Testis (tissue), 3 donors: ENCODE measurements around the gene KCNG2. TPM values are rescaled to one million over a fixed set of nuclear protein-coding genes. Genes with fewer than 3 reads are reported as not detected.

Experiments
- DNase-seq: peaks from one replicate; pipeline ENCODE4 v3.0.0-alpha.2; 2019
- H3K27ac ChIP-seq, 2 donors: fragments of 200-600 bp; sonication (generic); one replicate each; pipeline ENCODE4 v1.5.1; 2019
- H3K27me3 ChIP-seq: fragments of 200-600 bp; sonication (generic); one replicate; pipeline ENCODE4 v1.5.1; 2019
- H3K36me3 ChIP-seq: fragments of 200-600 bp; sonication (generic); one replicate; pipeline ENCODE4 v1.5.1; 2017; ENCODE audit warnings: low read depth; ENCODE audit errors: missing control alignments
- H3K4me1 ChIP-seq: fragments of 200-600 bp; sonication (generic); one replicate; pipeline ENCODE4 v1.5.1; 2019
- H3K4me3 ChIP-seq, 2 donors: fragments of 200-600 bp; sonication (generic); one replicate each; pipeline ENCODE4 v1.5.1; 2017 to 2019
- H3K9me3 ChIP-seq: fragments of 200-600 bp; sonication (generic); one replicate; pipeline ENCODE4 v1.5.1; 2017
- CTCF ChIP-seq, 3 experiments: fragments of 450-650 bp in 2 of 3; fragments of 200-600 bp in 1 of 3; sonication (generic) in 1 of 3; IDR thresholded peaks; one replicate each; pipeline ENCODE4 v1.5.1; 2016 to 2019; ENCODE audit warnings: antibody characterized with exemption in 3 of 3, mild to moderate bottlenecking in 2 of 3, moderate library complexity in 1 of 3
- POLR2A ChIP-seq: fragments of 450-650 bp; IDR thresholded peaks from one replicate; pipeline ENCODE4 v1.6.1; 2017; ENCODE audit warnings: antibody characterized with exemption, mild to moderate bottlenecking, moderate library complexity
- WGBS, 2 donors: methylation state at CpG; one replicate each; pipeline ENCODE4 v1.1.5; 2018; 5-methylcytosine and 5-hydroxymethylcytosine counted together
- intact Hi-C: fragments of 100-400 bp; cut with DNase I; formaldehyde crosslinking; loops from one replicate; pipeline ENCODE4 v1.15.1; 2023; ENCODE audit warnings: low total_unique reads
- polyA plus RNA-seq: library from polyadenylated mRNA; stranded (reverse); fragments of 350-450 nt; fragmentation: Illumina TruSeq; extraction: RNeasy Lipid Tissue Mini Kit (QIAGEN cat#74804); gene quantifications from one replicate; pipeline ENCODE4 v1.2.3, GENCODE V29; 2014; ENCODE audit warnings: low read depth, low replicate concordance; ENCODE audit not compliant: insufficient read depth
- total RNA-seq, 2 donors: library from RNA; depleted of rRNA; stranded (reverse); fragments of >200 nt; gene quantifications; one replicate each; pipeline ENCODE4 v1.2.3, GENCODE V29; 2016

KCNG2 gene
- total and polyA plus RNA-seq, 3 donors from 2014 or later: 0.50 to 7.6 (median 7.2) TPM

- intact Hi-C loops: no loop called here
- Histone ChIP-seq H3K4me1 (peaks cover 43% of the 10 kb centered on the region), H3K36me3 (no peaks in the 10 kb centered on the region), H3K9me3 (no peaks in the 10 kb centered on the region), H3K4me3 (no peak overlapping the region), H3K27ac (peak overlapping the region; percentile 63 to 72), H3K27me3 (no peaks in the 10 kb centered on the region)
- WGBS, 2 donors: 77 to 78% methylated on average over 31 of the region's 31 CpGs
- peak; percentile 70 for DNase-seq
- TF ChIP-seq CTCF (IDR thresholded peaks at IDR 0.05) (no peak), POLR2A (no peak)
Observed at GRCh38 chr18:79942786-79943607, 145.3 kb downstream of the KCNG2 start.

- Histone ChIP-seq H3K36me3 (no peaks in the 10 kb centered on the region), H3K4me3 (no peak overlapping the region), H3K27me3 (no peaks in the 10 kb centered on the region), H3K9me3 (no peaks in the 10 kb centered on the region), H3K27ac (peak overlapping the region in 1 of 2 donors; percentile 72), H3K4me1 (peaks cover 47% of the 10 kb centered on the region)
- TF ChIP-seq POLR2A (no peak), CTCF (IDR thresholded peaks at IDR 0.05) (no peak)
- WGBS, 2 donors: 94 to 100% methylated on average over 2 to 20 of the region's 20 CpGs
- intact Hi-C loops: no loop called here
- DNase-seq: no peak
Observed at GRCh38 chr18:79943608-79944125, 145.9 kb downstream of the KCNG2 start.

GRCh38 chr18:79944126-79944731 is 146.5 kb downstream of the KCNG2 start:
- peak; percentile 49 for DNase-seq
- Histone ChIP-seq H3K4me1 (peaks cover 47% of the 10 kb centered on the region), H3K27me3 (no peaks in the 10 kb centered on the region), H3K36me3 (no peaks in the 10 kb centered on the region), H3K9me3 (no peaks in the 10 kb centered on the region), H3K27ac (peak overlapping the region in 1 of 2 donors; percentile 72), H3K4me3 (no peak overlapping the region)
- 50 to 54% methylated on average over 2 to 11 of the region's 11 CpGs for WGBS, 2 donors
- intact Hi-C loops: no loop called here
- TF ChIP-seq CTCF (IDR thresholded peaks at IDR 0.05): no peak
- no peak for TF ChIP-seq POLR2A

DNA sequence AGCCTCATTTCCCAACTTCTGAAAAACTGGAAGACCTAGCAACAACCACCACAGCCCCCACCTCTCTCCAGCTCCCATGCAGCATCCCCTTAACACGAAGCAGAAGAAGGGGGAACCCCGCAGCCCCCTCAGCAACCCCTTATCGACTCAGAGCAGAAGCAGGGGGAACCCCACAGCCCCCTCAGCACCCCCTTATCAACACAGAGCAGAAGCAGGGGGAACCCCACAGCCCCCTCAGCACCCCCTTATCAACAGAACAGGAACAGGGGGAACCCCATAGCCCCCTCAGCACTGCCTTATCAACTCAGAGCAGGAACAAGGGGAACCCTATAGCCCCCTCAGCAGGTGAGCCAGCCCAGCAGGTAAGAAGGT is 147.0 kb downstream of the KCNG2 start:
- TF ChIP-seq POLR2A (no peak), CTCF (IDR thresholded peaks at IDR 0.05) (no peak)
- intact Hi-C loops: no loop called here
- DNase-seq: peak; percentile 6
- Histone ChIP-seq H3K4me1 (peaks cover 50% of the 10 kb centered on the region), H3K27ac (no peak overlapping the region), H3K4me3 (no peak overlapping the region), H3K27me3 (no peaks in the 10 kb centered on the region), H3K36me3 (no peaks in the 10 kb centered on the region), H3K9me3 (no peaks in the 10 kb centered on the region)
- 64 to 71% methylated on average over 3 of the region's 3 CpGs for WGBS, 2 donors
